PC-9 (cell line): Measurements from ENCODE around the gene ACSM3. TPM values are rescaled to one million over a fixed set of nuclear protein-coding genes. Genes with fewer than 3 reads are reported as not detected.
"Not testable (repeated sequence)": the region's sequence is repeated elsewhere in the genome, so short reads cannot be mapped to it uniquely, and the experiment has no call there.

Experiments
- BruUV-seq: library from RNA; stranded (reverse); fragments of 400-500 nt; replicated peaks from 2 replicates; lab custom pipeline; 2021; lab: Mats Ljungman, UMichigan
- CTCF ChIA-PET: fragments of 300-600 bp; sonication (Branson Sonifier 250); formaldehyde crosslinking; loops from one replicate; lab custom pipeline; 2022; ENCODE audit warnings: antibody characterized with exemption; lab: Charles Lee
- POLR2A ChIA-PET: fragments of 300-600 bp; sonication (Branson Sonifier 250); formaldehyde crosslinking; loops from one replicate; lab custom pipeline; 2022; ENCODE audit warnings: antibody characterized with exemption; ENCODE audit not compliant: unreplicated experiment; lab: Charles Lee
- DNase-seq, 2 experiments: peaks; one replicate each; pipeline versions ENCODE4 v3.0.0 to v3.0.0-alpha.2; 2015 to 2022; ENCODE audit warnings: mixed read lengths in 1 of 2
- H2AFZ ChIP-seq: fragments of 200-600 bp; sonication (generic); 2 replicates; pipeline ENCODE4 v1.8.1; 2017; ENCODE audit warnings: antibody characterized with exemption
- H3F3A ChIP-seq: fragments of 200-600 bp; sonication (generic); 2 replicates; pipeline ENCODE4 v1.8.1; 2017; ENCODE audit warnings: antibody characterized with exemption, mild to moderate bottlenecking, low read depth; ENCODE audit not compliant: insufficient read depth
- H3K27ac ChIP-seq: fragments of 200-600 bp; sonication (generic); 2 replicates; pipeline ENCODE4 v1.6.1; 2016; ENCODE audit warnings: mixed run types
- H3K27me3 ChIP-seq: fragments of 200-600 bp; sonication (generic); 2 replicates; pipeline ENCODE4 v1.6.1; 2016; ENCODE audit warnings: low read depth, mixed run types; ENCODE audit not compliant: insufficient read depth
- H3K36me3 ChIP-seq: fragments of 200-600 bp; sonication (generic); 2 replicates; pipeline ENCODE4 v1.6.1; 2016; ENCODE audit warnings: low read depth, mixed run types
- H3K4me1 ChIP-seq: fragments of 200-600 bp; sonication (generic); replicated peaks from 2 replicates; pipeline ENCODE4 v1.6.1; 2016; ENCODE audit warnings: mixed run types; ENCODE audit not compliant: insufficient read depth
- H3K4me2 ChIP-seq: fragments of 200-600 bp; sonication (generic); 2 replicates; pipeline ENCODE4 v1.6.1; 2017; ENCODE audit warnings: mixed run types
- H3K4me3 ChIP-seq: fragments of 200-600 bp; sonication (generic); 2 replicates; pipeline ENCODE4 v1.6.1; 2016; ENCODE audit warnings: mixed run types
- H3K79me2 ChIP-seq: fragments of 200-600 bp; sonication (generic); 2 replicates; pipeline ENCODE4 v1.6.1; 2017; ENCODE audit warnings: low read depth, mixed run types
- H3K9me2 ChIP-seq: fragments of 200-600 bp; sonication (generic); 2 replicates; pipeline ENCODE4 v1.8.1; 2017; ENCODE audit warnings: mild to moderate bottlenecking; ENCODE audit not compliant: insufficient read depth
- H3K9me3 ChIP-seq: fragments of 200-600 bp; sonication (generic); 2 replicates; pipeline ENCODE4 v1.8.1; 2016; ENCODE audit warnings: low read depth; ENCODE audit not compliant: insufficient read depth
- H4K20me1 ChIP-seq: fragments of 200-600 bp; sonication (generic); 2 replicates; pipeline ENCODE4 v1.8.1; 2017; ENCODE audit not compliant: insufficient read depth
- CTCF ChIP-seq: fragments of 200-600 bp; sonication (generic); conservative IDR thresholded peaks from 2 replicates; pipeline ENCODE4 v1.6.1; 2017; ENCODE audit warnings: mixed run types, antibody characterized with exemption, mild to moderate bottlenecking, moderate library complexity
- EZH2 ChIP-seq: fragments of 200-600 bp; sonication (generic); IDR thresholded peaks from 2 replicates; pipeline ENCODE4 v1.8.0; 2017; ENCODE audit warnings: antibody characterized with exemption, low read depth
- intact Hi-C: fragments of 100-400 bp; cut with micrococcal nuclease; formaldehyde crosslinking; loops from one replicate; pipeline ENCODE4 v1.10.0; 2022; ENCODE audit not compliant: unreplicated experiment
- total RNA-seq: library from RNA; stranded (reverse); gene quantifications from 2 replicates; pipeline ENCODE4 v1.2.3, GENCODE V29; 2021

Gene ACSM3
- total RNA-seq, 1 experiment from 2014 or later, result 2.4 TPM

- Histone ChIP-seq H3K27ac (no peak overlapping the region), H3K9me2 (no peaks in the 10 kb centered on the region), H4K20me1 (no peaks in the 10 kb centered on the region), H3K9me3 (peaks cover 10% of the 10 kb centered on the region; the same call in 1 of the 2 replicates), H3K4me2 (no peak overlapping the region), H3K4me1 (peaks cover 4% of the 10 kb centered on the region; the same call in 1 of the 2 replicates), H3K27me3 (peaks cover 37% of the 10 kb centered on the region), H2AFZ (no peak overlapping the region), H3K4me3 (no peak overlapping the region), H3F3A (no peaks in the 10 kb centered on the region), H3K36me3 (no peaks in the 10 kb centered on the region), H3K79me2 (no peaks in the 10 kb centered on the region)
- TF ChIP-seq EZH2 (no peak), CTCF (no peak)
- intact Hi-C loops, result no loop called here
- DNase-seq, result no peak
- BruUV-seq, result no TSS peak
- ChIA-PET POLR2A (no interaction called here), CTCF (no interaction called here)
Observed at GRCh38 chr16:20760346-20760745, 3.5 kb upstream of the ACSM3 start.

GRCh38 chr16:20761175-20761574, 2.6 kb upstream of the ACSM3 start:
- Histone ChIP-seq H3K27ac (no peak overlapping the region), H3K27me3 (peaks cover 37% of the 10 kb centered on the region), H3K4me2 (no peak overlapping the region), H4K20me1 (no peaks in the 10 kb centered on the region), H3K9me2 (no peaks in the 10 kb centered on the region), H3K79me2 (no peaks in the 10 kb centered on the region), H3K4me3 (no peak overlapping the region), H3K36me3 (no peaks in the 10 kb centered on the region), H2AFZ (no peak overlapping the region), H3F3A (no peaks in the 10 kb centered on the region), H3K4me1 (peaks cover 4% of the 10 kb centered on the region; the same call in 1 of the 2 replicates), H3K9me3 (peaks cover 10% of the 10 kb centered on the region; the same call in 1 of the 2 replicates)
- intact Hi-C loops, result no loop called here
- POLR2A ChIA-PET, result no interaction called here
- CTCF ChIA-PET, result no interaction called here
- TF ChIP-seq EZH2, result no peak
- no TSS peak for BruUV-seq
- no peak for DNase-seq

GRCh38 chr16:20762404-20763123, 1.2 kb upstream of the ACSM3 start:
- DNase-seq, result no peak
- no peaks in the 10 kb centered on the region for H3F3A ChIP-seq
- H2AFZ ChIP-seq, result no peak overlapping the region
- H3K4me3 ChIP-seq, result no peak overlapping the region
- no peak overlapping the region for H3K4me2 ChIP-seq
- H3K27me3 ChIP-seq, result peaks cover 37% of the 10 kb centered on the region
- BruUV-seq, result no TSS peak
- H3K9me2 ChIP-seq, result no peaks in the 10 kb centered on the region
- intact Hi-C loops, result no loop called here
- ChIA-PET POLR2A (no interaction called here), CTCF (interaction anchor here (0.6 kb wide), 1 partner anchor 463 kb away, joined by 3 read pairs; no protein-coding TSS in a partner anchor)
- TF ChIP-seq CTCF, result no peak
- no peak for TF ChIP-seq EZH2
- no peak overlapping the region for H3K27ac ChIP-seq
- no peaks in the 10 kb centered on the region for H3K79me2 ChIP-seq
- no peaks in the 10 kb centered on the region for H4K20me1 ChIP-seq
- peaks cover 4% of the 10 kb centered on the region; the same call in 1 of the 2 replicates for H3K4me1 ChIP-seq
- H3K9me3 ChIP-seq, result peaks cover 10% of the 10 kb centered on the region; the same call in 1 of the 2 replicates
- no peaks in the 10 kb centered on the region for H3K36me3 ChIP-seq

- H3K4me3 ChIP-seq, H3K4me1 ChIP-seq, H3K9me2 ChIP-seq, H3K36me3 ChIP-seq, CTCF ChIA-PET, BruUV-seq, H4K20me1 ChIP-seq, H3K79me2 ChIP-seq, H3K9me3 ChIP-seq, intact Hi-C loops, H3F3A ChIP-seq, POLR2A ChIA-PET, H3K27ac ChIP-seq, DNase-seq: not testable (repeated sequence)
- Histone ChIP-seq H3K4me2 (peak overlapping the region; percentile 65; the same call in 1 of the 2 replicates), H2AFZ (0 out of 2 replicates have a peak overlapping the region, but pooled peaks have one; percentile 82), H3K27me3 (peaks cover 32% of the 10 kb centered on the region)
Observed at GRCh38 chr16:20764448-20764847, 634 bp downstream of the ACSM3 start.
